ENCODE data around the gene HK2.
"Not testable (repeated sequence)": the region's sequence is repeated elsewhere in the genome, so short reads cannot be mapped to it uniquely, and the experiment has no call there.

Gene HK2

GRCh38 chr2:74835831-74836674 is 2.1 kb downstream of the HK2 start:
- no peak for DNase-seq

GRCh38 chr2:74836675-74837401 is 2.9 kb downstream of the HK2 start:
- DNase-seq, result no peak

GRCh38 chr2:74841641-74842040 is 7.7 kb downstream of the HK2 start:
- no peak for DNase-seq

GRCh38 chr2:74843433-74843832 is 9.5 kb downstream of the HK2 start:
- no peak for DNase-seq

DNA sequence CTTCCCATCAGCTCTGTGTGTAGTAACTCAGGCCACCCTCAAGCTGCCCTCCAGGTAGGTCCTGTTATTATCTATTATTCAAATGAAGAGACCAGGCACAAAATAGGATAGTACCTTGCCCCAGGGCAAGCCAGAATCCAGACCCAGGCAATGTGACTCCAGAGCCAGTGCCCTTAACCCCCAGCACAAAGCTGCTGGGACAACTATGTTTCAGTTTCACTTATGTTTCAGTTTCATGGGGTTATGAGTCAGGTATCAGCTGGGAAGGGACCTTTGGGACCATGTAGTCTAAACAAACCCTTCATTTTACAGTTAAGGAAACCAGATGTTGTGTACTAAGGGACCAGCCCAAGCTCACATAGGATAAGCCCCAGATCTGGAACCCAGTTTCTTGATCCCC is 10.0 kb downstream of the HK2 start:
- peak; percentile 36 for DNase-seq

DNA sequence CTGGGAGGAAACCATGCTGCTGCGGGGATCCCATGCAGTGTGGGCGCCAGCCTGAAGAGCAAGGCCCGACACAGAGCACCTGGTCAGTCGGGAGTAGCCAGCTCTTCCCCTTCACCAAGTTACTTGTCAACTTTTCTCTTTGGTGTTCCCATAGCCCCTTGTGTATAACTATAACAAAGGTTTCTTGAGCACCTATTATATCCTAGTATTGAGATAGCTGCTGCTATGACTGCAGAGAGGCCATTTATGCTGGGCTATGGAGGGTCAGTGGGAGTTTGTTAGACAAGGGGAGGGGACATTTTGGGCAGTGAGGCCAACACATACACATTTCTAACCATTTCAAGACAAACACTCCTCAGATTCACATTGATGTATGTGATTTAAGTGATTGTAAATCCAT is 10.8 kb downstream of the HK2 start:
- DNase-seq, result no peak

GRCh38 chr2:74845217-74845751 is 11.4 kb downstream of the HK2 start:
- DNase-seq, result peak; percentile 38

DNA sequence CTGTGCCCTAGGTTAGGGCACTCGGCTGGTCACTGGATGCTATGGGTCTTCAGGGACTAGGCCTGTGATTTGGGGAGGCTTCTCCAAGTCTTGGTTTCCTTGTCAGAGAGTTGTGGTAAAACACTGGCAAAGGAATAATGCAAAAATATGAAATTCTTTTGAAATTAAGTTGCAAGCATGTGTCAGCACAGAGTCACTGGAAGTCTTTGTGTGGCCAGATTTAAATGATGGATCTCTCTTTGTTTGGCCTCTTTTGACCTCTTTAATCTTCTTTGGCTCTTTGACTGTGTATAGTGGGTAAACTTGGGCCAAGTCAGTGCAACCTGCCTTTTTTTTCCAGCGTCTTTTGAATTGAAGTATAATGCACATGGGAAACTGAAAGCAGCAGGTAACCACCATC is 12.1 kb downstream of the HK2 start:
- no peak for DNase-seq

DNA sequence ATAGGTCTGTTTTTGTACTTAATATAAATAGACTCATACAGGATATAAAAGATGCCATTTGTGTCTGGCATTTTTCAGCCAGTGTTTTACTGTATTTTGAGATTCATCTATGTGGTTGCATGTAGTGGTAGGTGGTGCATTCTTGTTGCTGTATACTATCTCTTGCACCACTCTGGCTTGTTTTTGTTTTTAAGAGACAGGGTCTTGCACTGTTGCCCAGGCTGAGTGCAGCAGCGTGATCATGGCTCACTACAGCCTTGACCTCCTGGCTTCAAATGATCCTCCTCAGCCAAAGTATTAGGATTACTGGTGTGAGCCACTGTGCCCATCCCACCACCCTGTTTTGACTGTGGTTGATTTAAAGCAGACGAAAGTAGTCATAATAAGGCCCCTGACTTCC is 12.6 kb downstream of the HK2 start:
- DNase-seq, result no peak

DNA sequence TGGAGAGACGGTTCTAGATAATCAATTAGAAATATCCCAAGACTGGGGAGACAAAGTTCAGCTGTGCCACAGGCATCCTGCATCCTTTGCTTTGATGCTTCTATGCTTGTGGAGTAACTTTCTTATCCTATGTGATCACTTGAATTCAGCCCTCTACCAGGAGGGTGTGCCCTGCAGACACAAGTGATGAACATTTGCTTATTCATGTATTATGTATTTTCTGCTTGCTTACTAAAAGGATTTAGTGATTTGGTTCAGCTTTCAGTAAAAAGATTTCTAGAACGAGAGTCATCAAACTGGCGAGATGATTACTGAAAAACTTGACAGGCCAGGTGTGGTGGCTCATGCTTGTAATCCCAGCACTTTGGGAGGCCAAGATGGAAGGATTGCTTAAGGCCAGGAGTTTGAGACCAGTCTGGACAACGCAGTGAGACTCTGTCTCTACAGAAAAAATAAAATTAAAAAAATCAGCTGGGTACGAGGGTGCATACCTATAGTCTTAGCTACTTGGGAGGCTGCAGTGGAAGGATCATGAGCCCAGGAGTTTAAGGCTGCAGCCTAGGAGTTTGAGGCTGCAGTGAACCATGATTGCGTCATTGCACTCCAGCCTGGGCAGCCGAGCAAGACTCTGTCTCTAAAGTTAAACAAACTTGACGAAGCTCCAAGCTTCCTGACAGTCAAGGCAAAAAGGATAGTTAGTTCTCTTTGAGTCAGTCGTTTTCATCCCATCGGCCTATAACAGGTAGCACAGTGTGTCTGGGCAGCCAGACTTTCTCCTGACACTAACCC is 13.3 kb downstream of the HK2 start:
- DNase-seq, result no peak

DNA sequence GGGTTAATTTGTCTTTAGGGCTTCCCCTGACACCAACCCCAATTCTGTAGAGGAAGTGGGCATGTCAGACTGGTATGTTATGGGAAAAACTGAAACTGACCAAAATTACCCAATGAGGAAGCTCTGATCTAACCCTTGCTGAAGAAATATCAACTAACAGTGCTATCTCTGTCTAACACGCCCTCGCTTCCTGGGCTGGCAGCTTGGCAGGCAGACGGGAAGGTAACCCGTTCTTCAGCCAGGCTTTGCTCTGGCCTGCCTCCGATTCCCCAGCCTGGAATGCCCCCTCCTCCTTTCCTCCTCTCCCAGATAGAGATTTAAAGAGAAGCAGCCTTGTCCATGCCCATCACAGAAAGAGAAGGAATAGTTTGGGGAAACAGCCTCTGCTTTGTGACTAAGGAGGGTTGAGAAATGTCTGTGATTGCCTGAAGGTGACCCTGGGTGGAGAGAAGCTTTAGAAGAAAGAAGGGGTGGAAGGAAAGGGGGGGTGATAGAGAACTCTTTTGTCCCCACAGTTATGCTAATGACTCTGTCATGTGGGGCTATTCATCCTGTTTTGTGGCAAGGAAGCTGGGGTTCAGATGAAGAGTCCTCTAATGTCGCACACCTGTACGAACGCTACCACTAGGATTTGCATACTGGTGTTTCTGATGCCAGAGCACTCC is 15.4 kb downstream of the HK2 start:
- DNase-seq, result peak; percentile 41

GRCh38 chr2:74850496-74851190 is 16.7 kb downstream of the HK2 start:
- no peak for DNase-seq

- no peak for DNase-seq
These were observed 17.3 kb downstream of the HK2 start for GRCh38 chr2:74851191-74851566.

GRCh38 chr2:74853360-74853759 is 19.4 kb downstream of the HK2 start:
- DNase-seq, result not testable (repeated sequence)

DNA sequence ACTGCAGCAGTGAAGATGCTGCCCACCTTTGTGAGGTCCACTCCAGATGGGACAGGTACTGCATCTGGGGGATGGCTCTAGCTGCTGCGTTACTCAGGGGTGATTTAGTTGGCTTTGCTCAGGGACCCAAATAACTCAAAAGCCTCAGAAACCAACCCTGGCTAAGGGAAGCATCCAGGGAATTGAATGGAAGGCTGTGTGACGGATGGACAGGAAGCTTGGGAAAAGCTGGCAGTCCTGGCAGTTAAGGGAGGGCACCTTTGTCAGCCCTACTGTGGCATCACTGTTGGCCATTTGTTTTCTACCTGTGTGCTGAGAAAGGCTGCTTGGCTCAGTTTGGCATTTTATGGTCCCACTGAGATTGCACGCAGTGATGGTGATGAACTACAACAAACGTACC is 20.5 kb downstream of the HK2 start:
- no peak for DNase-seq

DNA sequence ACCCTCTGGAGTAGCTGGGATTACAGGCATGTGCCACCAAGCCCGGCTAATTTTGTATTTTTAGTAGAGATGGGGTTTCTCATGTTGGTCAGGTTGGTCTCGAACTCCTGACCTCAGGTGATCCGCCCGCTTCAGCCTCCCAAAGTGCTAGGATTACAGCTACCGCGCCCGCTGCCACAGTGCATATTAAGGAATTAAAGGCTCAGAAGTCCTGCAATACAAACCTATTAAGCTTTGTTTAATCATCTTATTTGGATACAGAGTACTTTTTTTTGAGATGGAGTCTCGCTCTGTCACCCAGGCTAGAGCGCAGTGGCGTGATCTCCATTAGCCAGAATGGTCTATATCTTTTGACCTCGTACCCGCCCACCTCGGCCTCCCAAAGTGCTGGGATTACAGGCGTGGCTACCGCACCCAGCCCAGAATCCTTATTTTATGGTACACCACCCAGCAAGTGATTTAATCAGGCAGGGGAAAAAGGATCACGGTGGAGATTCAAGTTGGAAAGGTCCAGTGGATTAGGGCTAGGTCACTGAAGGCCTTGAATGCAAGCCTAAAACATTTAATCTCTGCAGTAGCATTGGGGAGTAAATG is 21.3 kb downstream of the HK2 start:
- not testable (repeated sequence) for DNase-seq

- DNase-seq, result no peak
These were observed 22.2 kb downstream of the HK2 start for GRCh38 chr2:74856004-74856578.

DNA sequence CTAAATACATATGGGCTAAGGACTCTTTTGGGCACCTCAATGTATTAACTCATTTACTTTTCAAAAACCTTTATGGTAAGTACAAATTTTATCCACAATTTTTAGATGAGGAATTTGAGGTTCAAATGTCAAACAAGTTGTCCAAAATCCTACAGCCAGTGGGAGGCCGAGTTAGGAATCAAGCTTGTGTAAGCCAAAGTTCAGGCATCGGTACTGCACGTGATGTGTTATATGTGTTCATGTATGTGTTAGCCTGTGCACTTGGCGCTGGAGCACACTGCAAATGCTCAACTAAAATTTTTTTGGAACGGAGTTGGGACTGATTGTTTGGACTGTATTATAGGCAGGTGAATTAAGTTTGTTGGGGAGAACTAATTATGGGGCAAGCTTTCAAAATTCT is 22.7 kb downstream of the HK2 start:
- DNase-seq, result no peak

DNA sequence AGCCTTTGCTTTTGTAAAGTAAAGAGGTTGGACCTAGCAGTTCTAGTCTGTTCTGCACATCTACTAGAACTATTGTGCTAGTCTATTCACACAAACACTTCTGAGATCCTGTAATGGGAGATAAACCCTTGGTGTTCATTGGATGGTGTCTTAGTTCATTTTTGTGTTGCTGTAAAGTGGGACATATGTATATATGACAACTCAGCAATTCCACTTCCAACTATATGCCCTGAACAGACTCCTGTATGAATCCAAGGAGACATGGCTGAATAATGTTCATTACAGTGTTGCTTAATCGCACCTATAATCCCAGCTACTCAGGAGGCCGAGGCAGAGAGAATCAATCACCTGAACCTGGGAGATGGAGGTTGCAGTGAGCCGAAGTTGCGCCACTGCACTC is 23.3 kb downstream of the HK2 start:
- DNase-seq, result no peak

DNA sequence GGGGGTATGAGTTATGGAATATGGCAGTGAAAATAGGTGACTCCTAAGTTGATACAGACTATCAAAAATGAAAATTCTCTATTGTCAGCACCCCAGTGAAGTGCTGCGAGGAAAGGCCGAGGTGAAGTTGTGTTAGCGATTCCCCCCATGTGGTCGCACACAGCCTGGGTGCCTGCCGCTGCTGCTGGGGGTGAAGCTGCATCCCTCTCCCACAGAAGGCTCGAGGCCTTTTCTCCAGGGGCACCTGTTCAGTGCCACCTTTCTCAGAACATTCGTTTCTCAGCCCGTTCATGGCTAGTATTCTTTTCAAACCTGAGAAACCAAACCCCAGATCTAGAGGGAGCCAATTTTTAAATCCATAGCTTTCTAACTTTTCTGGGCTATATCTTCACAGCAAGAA is 23.8 kb downstream of the HK2 start:
- DNase-seq, result no peak

GRCh38 chr2:74858281-74858680 is 24.4 kb downstream of the HK2 start:
- no peak for DNase-seq
